BLaER1 (cell line): ENCODE data around the gene N4BP2L2.

ENCODE experiments used
- H3K27ac ChIP-seq: shearing (Covaris generic); formaldehyde crosslinking; 2 replicates; pipeline ENCODE4 v1.8.1; 2022
- H3K27me3 ChIP-seq: shearing (Covaris generic); formaldehyde crosslinking; 2 replicates; pipeline ENCODE4 v1.8.1; 2022
- H3K36me3 ChIP-seq: shearing (Covaris generic); formaldehyde crosslinking; 2 replicates; pipeline ENCODE4 v1.8.1; 2022
- H3K4me1 ChIP-seq: shearing (Covaris generic); formaldehyde crosslinking; 2 replicates; pipeline ENCODE4 v1.8.1; 2022
- H3K4me2 ChIP-seq: shearing (Covaris generic); formaldehyde crosslinking; 2 replicates; pipeline ENCODE4 v1.8.1; 2022
- H3K4me3 ChIP-seq: shearing (Covaris generic); formaldehyde crosslinking; 2 replicates; pipeline ENCODE4 v1.8.1; 2022
- H3K9ac ChIP-seq: shearing (Covaris generic); formaldehyde crosslinking; 2 replicates; pipeline ENCODE4 v1.8.1; 2022
- H3K9me3 ChIP-seq: shearing (Covaris generic); formaldehyde crosslinking; 2 replicates; pipeline ENCODE4 v1.8.1; 2022
- H4K20me1 ChIP-seq: shearing (Covaris generic); formaldehyde crosslinking; 2 replicates; pipeline ENCODE4 v1.8.1; 2022
- Cebpa-rat ChIP-seq: shearing (Covaris generic); IDR thresholded peaks from 2 replicates; pipeline ENCODE4 v1.8.1; 2022

N4BP2L2 gene

DNA sequence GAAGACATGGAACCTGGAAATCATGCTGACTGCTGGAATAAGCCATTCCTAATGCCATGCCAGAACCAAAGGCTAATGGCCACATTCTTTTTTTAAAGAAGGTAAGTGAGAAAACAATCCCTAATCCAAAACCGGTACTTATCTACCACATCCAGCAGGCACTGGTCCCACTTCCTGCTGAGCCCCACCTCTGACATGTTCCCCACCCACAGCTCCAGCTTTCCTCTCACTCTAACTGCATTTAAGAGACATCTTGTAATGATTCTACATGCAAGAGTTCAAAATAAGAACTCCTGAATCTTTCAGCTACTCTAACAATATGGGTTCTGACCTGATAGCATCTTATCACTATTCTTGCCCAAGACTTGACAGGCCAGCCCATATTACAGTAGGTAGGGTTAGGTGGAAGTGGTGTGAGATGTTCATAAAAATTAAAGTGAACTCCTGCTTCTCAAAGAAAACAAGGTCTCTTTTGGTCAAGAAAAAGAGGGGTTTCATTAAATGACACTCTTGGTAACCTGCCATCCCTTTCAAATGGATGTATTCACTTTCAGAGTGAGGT, 41.9 kb downstream of the N4BP2L2 start:
- no peak overlapping the region for H3K4me2 ChIP-seq
- no peaks in the 10 kb centered on the region for H4K20me1 ChIP-seq
- no peaks in the 10 kb centered on the region for H3K27me3 ChIP-seq
- H3K9ac ChIP-seq: no peak overlapping the region
- no peaks in the 10 kb centered on the region for H3K36me3 ChIP-seq
- no peaks in the 10 kb centered on the region for H3K4me1 ChIP-seq
- H3K9me3 ChIP-seq: no peaks in the 10 kb centered on the region
- H3K27ac ChIP-seq: no peak overlapping the region
- no peak for TF ChIP-seq Cebpa-rat
- H3K4me3 ChIP-seq: no peak overlapping the region

- Histone ChIP-seq H3K36me3 (no peaks in the 10 kb centered on the region), H3K9ac (no peak overlapping the region), H3K27me3 (no peaks in the 10 kb centered on the region), H3K27ac (no peak overlapping the region), H3K9me3 (no peaks in the 10 kb centered on the region), H3K4me2 (no peak overlapping the region), H4K20me1 (no peaks in the 10 kb centered on the region), H3K4me3 (no peak overlapping the region), H3K4me1 (no peaks in the 10 kb centered on the region)
- TF ChIP-seq Cebpa-rat: no peak
Observed at GRCh38 chr13:32495841-32496240, 42.8 kb downstream of the N4BP2L2 start.

DNA sequence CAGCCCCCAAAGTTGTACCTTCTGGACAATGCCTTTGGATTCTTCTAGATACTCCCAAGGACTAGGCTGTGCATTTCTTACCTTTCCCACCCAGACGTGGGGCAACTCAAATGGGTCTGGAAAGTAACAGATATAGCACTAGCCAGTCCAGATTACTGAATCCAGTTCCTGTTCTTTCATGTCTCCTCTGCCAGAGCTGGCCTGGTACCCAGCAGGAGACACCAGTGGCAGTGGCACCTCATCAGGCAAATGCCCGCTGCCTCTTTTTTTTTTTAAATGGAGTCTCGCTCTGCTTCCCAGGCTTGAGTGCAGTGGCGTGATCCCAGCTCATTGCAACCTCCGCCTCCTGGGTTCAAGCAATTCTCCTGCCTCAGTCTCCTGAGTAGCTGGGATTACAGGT, 43.2 kb downstream of the N4BP2L2 start:
- no peak overlapping the region for H3K27ac ChIP-seq
- H3K9ac ChIP-seq: no peak overlapping the region
- H3K4me2 ChIP-seq: no peak overlapping the region

GRCh38 chr13:32491028-32491427, 47.6 kb downstream of the N4BP2L2 start:
- no peak overlapping the region for H3K9ac ChIP-seq
- TF ChIP-seq Cebpa-rat: no peak
- H3K4me2 ChIP-seq: no peak overlapping the region
- no peaks in the 10 kb centered on the region for H3K4me1 ChIP-seq
- no peaks in the 10 kb centered on the region for H3K27me3 ChIP-seq
- H3K27ac ChIP-seq: no peak overlapping the region
- H3K36me3 ChIP-seq: no peaks in the 10 kb centered on the region
- no peak overlapping the region for H3K4me3 ChIP-seq
- no peaks in the 10 kb centered on the region for H4K20me1 ChIP-seq
- H3K9me3 ChIP-seq: no peaks in the 10 kb centered on the region

More for the DNA sequence above, 43.2 kb downstream of the N4BP2L2 start:
- no peak for TF ChIP-seq Cebpa-rat
- no peaks in the 10 kb centered on the region for H3K9me3 ChIP-seq
- no peaks in the 10 kb centered on the region for H4K20me1 ChIP-seq
- no peaks in the 10 kb centered on the region for H3K36me3 ChIP-seq
- H3K4me3 ChIP-seq: no peak overlapping the region
- no peaks in the 10 kb centered on the region for H3K27me3 ChIP-seq
- H3K4me1 ChIP-seq: no peaks in the 10 kb centered on the region

DNA sequence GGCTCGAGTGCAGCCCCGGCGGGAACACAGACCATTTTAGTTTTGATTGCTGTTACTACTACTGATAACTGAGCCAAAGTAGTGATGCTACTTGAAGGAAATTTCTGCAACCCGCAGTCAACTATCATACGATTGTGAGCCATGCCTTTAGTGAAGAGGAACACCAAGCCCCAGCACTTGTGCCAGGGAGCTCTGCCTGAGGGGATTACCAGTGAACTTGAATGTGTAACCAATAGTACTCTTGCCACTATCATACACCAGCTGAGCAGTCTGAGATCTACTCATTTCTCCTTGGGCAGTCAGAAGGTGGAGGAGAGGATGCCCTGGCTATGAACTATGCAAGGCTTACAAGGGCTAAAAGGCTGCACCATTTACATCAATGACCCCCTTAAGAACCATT, 61.7 kb downstream of the N4BP2L2 start:
- no peak overlapping the region for H3K4me3 ChIP-seq

GRCh38 chr13:32476021-32476731, 62.4 kb downstream of the N4BP2L2 start:
- H3K27ac ChIP-seq: no peak overlapping the region
- no peak overlapping the region for H3K4me3 ChIP-seq
- H3K9me3 ChIP-seq: no peaks in the 10 kb centered on the region
- no peaks in the 10 kb centered on the region for H3K36me3 ChIP-seq
- H3K27me3 ChIP-seq: no peaks in the 10 kb centered on the region
- no peak overlapping the region for H3K4me2 ChIP-seq
- H3K4me1 ChIP-seq: no peaks in the 10 kb centered on the region
- no peak overlapping the region for H3K9ac ChIP-seq
- no peak for TF ChIP-seq Cebpa-rat
- H4K20me1 ChIP-seq: no peaks in the 10 kb centered on the region

More for the DNA sequence above, 61.7 kb downstream of the N4BP2L2 start:
- Histone ChIP-seq H3K9me3 (no peaks in the 10 kb centered on the region), H4K20me1 (no peaks in the 10 kb centered on the region), H3K36me3 (no peaks in the 10 kb centered on the region), H3K27ac (no peak overlapping the region), H3K9ac (no peak overlapping the region), H3K27me3 (no peaks in the 10 kb centered on the region), H3K4me2 (no peak overlapping the region), H3K4me1 (no peaks in the 10 kb centered on the region)
- no peak for TF ChIP-seq Cebpa-rat

DNA sequence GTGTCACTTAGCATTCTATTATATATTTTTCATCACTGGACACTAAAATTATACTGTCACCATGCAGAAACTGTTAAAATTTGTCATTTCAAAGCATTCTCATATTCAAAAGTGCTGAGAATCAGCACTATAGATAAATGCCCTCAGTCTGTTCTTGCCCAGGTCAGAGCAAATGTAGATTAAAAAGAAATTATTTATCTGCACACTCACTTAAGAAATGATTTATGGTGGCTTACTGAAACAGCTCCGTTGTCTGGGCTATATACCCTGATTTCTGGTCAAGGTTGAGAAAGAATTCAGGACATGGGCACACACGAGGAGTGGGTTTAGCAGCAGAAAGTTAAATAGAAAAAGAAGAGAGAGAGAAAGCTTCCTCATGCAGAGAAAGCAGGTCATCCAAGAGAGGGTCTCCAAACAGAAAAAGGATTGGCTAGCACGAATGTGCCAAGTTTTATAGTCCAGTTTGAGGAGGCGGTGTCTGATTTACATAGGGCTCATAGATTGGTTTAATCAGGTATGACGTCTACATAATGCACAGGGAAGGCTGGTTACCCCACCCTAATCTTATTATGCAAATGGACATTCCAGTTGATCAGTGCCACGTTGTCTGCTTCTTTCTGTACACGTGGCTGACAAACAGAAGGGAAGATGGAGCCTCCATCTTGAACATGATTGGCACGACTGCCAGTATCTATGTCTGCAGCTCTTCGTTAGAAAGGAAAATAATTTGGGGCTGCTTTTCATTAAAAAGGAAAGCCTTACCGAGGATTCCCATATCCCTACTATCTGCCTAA, 63.4 kb downstream of the N4BP2L2 start:
- Histone ChIP-seq H3K36me3 (no peaks in the 10 kb centered on the region), H3K4me1 (no peaks in the 10 kb centered on the region), H3K27me3 (no peaks in the 10 kb centered on the region), H3K27ac (no peak overlapping the region), H3K4me3 (no peak overlapping the region), H3K9me3 (no peaks in the 10 kb centered on the region), H4K20me1 (no peaks in the 10 kb centered on the region), H3K4me2 (no peak overlapping the region), H3K9ac (no peak overlapping the region)
- no peak for TF ChIP-seq Cebpa-rat

DNA sequence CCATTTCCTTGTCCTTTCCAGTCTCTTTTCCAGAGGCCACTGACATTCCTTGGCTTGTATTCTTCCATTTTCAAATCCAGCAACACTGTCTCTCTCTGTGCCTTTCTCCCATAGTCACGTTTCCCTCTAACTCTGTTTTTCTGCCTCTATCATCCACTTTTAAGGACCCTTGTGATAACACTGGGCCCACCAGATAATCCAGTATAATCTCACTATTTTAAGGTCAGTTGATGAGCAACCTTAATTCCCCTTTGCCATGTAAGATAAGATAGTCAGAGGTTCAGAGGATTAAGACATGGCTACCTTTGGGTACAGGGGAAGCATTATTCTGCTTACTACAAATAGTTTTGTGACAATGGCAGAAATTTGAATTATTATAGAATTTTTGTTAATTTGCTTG, 64.9 kb downstream of the N4BP2L2 start:
- no peak overlapping the region for H3K4me3 ChIP-seq
- no peaks in the 10 kb centered on the region for H3K9me3 ChIP-seq
- no peak overlapping the region for H3K4me2 ChIP-seq
- no peaks in the 10 kb centered on the region for H3K4me1 ChIP-seq
- no peaks in the 10 kb centered on the region for H4K20me1 ChIP-seq
- no peak for TF ChIP-seq Cebpa-rat
- no peak overlapping the region for H3K27ac ChIP-seq
- no peaks in the 10 kb centered on the region for H3K27me3 ChIP-seq
- no peak overlapping the region for H3K9ac ChIP-seq
- H3K36me3 ChIP-seq: no peaks in the 10 kb centered on the region

- H4K20me1 ChIP-seq: no peaks in the 10 kb centered on the region
- no peak overlapping the region for H3K27ac ChIP-seq
- H3K36me3 ChIP-seq: no peaks in the 10 kb centered on the region
- no peaks in the 10 kb centered on the region for H3K4me1 ChIP-seq
- no peak for TF ChIP-seq Cebpa-rat
- H3K4me2 ChIP-seq: no peak overlapping the region
- H3K9me3 ChIP-seq: no peaks in the 10 kb centered on the region
- H3K9ac ChIP-seq: no peak overlapping the region
- H3K27me3 ChIP-seq: no peaks in the 10 kb centered on the region
- no peak overlapping the region for H3K4me3 ChIP-seq
Observed at GRCh38 chr13:32472194-32472621, 66.4 kb downstream of the N4BP2L2 start.
